ENCODE data around the gene DOCK8.
"Not testable (repeated sequence)": the region's sequence is repeated elsewhere in the genome, so short reads cannot be mapped to it uniquely, and the experiment has no call there.

Gene DOCK8

DNA sequence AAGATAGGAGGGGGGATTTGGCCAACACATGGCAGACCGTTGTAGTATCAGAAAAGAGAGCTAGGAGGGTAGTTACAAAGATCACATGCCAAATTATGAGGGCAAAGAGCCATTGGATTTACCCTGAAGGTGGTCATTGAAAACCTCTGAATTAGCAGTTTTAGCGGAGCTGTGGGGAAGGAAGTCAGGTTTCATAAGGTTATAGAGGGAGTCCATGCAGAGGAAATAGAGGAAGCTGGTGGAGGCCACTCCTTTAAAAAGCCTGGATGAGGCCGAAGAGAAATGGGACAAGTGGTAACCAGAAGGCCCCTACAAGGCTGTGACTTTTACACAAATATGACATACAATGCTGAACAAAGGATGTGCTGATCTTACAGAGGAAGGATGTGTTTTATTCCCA, 13.2 kb downstream of the DOCK8 start:
- no peak for DNase-seq

DNA sequence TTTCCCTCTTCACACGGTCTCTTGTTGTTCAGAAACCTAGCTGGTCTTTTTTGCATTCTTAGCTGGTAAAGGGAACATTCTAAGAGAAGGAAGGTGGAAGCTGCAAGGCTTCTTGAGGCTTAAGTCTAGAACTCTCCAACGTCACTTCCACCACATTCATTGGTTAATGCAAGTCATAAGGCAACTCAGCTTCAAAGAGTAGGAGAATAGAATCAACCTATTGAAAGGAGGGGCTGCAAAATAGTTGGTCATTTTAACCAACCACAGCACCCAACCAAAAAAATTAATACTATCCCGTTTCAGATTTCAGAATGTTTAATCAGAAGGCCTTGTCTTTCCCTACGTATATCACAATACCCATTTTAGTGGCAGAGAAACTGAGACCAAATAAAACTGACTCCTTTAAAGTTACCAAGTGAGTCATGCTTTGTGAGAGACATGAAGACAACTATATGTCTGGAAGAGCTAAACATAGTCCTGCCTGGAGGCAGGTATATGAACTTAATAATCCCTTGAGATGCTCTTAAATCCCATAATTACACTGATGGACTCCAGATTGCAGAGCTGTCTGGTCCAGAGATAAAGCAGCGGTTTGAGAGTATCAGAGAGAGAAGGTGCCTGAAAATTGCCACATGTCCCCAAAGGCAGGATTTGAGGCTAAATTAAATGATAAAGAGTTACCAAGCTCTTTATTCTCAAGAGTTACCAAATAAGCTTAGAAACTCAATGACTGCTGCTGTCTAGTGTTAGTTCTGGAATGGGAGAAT, 14.4 kb downstream of the DOCK8 start:
- DNase-seq, result no peak

GRCh38 chr9:231625-232024, 17.0 kb downstream of the DOCK8 start:
- not testable (repeated sequence) for DNase-seq

GRCh38 chr9:233708-234107, 19.0 kb downstream of the DOCK8 start:
- DNase-seq, result not testable (repeated sequence)

- no peak for DNase-seq
Observed at GRCh38 chr9:237141-237857, 22.6 kb downstream of the DOCK8 start.

GRCh38 chr9:237858-238345, 23.2 kb downstream of the DOCK8 start:
- no peak for DNase-seq

DNA sequence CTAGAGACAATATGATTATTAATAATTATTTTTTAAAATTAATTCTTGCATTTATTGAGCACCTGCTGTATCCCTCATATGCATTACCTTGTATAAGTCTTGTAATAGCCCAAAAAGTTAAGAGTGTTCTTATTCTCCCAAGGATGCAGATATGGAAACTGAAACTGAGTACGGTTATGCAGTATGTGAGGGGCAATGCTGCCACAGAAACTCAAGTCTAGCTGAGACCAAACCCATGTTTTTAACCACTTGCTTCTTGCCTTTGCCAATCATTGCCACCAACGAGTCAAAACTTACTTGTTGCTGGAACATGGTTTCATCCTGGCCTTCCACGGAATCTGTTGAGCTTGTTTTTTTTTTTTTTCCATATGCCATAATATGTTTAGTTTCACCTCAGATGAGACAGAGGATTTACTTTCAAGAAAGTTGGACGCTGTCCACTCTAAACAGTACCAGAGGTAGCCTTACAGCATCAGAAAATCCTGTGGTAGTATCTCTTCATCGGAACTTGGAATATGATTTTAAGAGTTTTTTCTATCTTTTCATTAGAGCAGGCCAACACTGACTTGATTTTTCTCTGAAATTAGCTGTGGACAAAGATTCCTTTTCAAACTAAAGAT, 27.9 kb downstream of the DOCK8 start:
- DNase-seq, result no peak

DNA sequence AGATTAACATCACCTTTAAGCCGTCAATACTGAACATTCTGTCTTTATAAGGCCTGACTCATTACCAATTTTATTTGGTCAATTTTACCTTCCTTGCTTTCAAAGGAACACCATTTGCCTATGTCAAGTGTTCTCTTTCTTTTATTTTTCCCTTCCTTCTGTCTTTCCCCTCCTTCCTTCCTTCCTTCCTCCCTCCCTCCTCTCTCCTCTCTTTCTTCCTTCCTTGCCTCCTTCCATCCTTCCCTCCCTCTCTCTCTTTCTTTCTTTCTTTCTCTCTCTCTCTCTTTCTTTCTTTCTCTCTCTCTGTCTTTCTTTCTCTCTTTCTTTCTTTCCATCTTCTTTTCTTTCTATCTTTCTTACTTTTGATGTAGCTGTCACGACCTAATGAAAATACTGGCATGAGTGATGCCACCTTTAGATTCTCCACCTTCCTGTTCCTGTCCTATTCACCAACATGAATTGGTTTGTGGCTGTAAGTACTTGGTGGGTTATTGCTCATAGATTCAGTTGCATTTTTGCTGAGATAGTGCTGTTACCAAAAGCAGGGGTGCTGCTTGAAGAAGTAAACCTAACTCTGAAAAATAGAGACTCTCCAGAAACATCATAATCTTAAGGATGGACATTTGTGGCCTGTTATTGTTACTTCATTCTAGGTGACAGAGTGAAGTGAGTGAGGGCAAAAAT, 33.8 kb downstream of the DOCK8 start:
- no peak for DNase-seq

DNA sequence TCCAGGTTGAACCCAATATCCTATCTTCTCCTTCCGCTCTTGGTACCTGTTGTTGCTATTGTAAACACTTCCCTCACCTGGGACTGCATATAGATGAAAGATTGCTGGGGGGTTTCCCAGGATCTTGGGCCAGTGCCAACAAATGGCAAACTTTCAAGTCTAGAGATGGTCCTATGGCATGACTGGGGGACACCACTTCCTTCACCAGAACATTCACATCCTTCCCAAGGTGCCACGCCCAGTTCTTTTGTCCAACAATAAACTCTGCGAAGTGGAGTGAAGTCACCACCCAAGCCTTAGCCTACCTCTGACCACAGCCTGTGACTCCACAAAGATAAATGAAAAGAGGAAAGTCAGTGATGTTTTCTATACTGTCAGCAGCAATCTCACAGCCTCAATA, 34.4 kb downstream of the DOCK8 start:
- DNase-seq, result no peak

DNA sequence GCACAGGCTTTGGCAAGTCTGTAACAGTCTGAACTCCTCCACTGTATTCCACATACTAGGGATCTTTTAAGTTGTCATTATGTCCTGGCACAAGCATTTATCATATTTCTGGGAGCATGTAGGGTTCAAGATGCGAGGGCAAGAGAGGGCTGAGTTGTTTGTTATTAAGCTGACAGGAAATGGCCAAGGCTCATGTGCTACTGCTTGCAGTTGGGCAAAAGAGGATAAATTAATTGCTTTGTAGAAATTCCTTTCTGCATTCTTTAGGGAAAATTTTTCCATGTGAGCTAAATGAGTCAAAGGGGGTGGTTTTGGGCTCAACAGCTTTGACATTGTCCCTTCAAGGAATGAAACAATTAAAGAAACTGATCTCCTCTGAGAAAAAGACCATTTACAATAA, 35.4 kb downstream of the DOCK8 start:
- no peak for DNase-seq

DNA sequence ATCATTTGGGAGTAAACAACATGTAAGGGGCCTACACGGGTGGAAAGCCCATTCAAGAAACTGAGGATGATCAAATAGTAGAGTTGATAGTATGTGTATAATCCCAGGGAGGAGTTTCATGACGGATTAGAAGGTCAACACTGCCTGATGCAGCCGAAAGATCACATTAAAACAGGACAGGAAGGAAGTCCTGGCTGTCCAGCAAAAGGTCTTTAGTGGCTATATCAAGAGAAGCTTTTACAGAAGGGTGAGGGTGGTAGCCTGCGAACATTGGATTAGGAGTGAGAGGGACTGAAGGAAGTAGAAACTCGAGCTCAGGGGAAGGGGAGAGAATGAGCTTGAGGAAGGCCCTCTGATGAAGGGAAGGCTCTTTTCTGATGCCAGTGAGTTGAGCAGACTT, 36.0 kb downstream of the DOCK8 start:
- no peak for DNase-seq

DNA sequence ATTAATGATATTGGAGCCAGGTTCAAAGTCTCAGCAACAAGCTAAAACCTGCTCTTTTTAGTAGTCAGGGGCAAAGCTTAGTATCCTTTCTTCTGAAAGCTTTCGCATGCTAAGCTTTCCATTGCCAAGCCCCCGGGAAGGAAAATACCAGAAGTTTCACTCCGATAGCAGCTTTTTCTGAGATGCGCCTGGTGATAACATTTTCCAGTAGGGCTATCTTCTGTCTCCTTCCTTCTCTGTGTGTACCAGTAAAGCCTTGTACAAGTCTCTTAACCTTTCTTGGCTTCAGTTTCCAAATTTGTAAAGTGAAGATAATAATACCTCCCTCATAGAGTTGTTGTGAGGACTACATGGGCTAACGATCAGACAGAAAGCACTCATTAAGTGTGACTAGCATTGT, 36.7 kb downstream of the DOCK8 start:
- DNase-seq, result no peak

- no peak for DNase-seq
Observed at GRCh38 chr9:253539-253938, 38.9 kb downstream of the DOCK8 start.

- DNase-seq, result no peak
Observed at GRCh38 chr9:254516-254915, 39.9 kb downstream of the DOCK8 start.

- no peak for DNase-seq
Observed at GRCh38 chr9:257957-258356, 43.3 kb downstream of the DOCK8 start.

DNA sequence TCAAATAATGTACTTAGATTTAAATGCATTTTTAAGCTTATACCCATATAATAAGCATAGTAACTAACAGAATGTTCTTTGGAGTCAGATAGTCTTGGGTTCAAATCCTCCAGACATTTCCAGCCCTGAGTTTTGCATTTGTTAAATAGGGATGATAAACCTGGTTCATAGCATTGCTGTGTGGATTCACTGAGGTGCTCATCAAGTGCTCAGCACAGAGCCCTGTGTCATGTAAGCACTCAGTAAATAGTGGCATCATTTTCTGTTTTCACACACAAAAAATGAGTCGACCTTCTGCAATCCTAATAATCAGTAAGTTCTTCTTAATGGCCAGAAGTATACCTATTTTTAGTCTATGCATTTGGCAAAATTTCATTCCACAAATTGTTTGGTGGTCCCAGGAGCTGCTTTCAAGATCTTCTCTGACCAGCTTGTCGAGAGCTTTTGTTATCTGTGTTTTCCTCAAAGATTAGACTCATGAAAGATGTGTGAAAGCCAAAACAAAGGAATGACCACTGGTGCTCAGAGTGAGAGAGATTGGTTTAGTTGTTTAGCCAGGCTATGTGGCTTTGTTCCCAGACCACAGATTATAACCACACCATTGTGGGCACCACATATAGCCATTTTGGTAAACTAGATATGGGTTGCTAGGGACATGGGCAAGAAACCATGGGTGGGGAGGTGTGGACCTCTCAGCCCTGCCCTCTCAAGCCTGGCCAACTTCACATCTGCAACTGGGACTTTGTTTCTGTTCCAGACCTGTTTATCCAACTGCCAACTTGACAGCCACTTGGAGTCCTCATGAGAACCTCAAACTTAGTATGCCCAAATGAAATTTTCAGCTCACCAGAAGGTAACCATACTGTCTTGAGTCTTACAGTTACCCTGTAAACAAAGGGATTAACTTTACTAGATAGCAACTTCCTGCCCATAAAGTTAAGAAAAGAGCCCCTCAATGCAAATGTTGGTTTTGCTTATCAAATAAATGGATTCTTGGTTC, 45.0 kb downstream of the DOCK8 start:
- DNase-seq, result no peak

DNA sequence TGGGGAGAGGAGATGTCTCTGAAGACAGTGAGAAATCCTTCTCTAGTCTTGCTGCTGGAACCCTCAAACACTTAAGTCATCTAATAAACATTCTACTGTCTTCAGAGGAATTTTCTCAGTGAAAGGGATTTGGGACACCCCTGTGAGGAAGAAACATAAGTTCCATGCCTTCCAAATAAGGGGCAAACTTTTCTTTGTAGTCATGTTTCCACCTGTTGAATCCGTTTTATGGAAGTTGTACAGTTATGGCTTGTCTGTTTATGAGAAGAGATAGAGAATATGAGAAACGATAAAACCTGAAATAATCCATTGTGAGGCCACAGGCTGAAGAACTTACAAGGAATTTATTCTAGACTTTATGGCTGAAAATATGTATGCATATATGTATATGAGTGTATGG, 49.6 kb downstream of the DOCK8 start:
- DNase-seq, result no peak

DNA sequence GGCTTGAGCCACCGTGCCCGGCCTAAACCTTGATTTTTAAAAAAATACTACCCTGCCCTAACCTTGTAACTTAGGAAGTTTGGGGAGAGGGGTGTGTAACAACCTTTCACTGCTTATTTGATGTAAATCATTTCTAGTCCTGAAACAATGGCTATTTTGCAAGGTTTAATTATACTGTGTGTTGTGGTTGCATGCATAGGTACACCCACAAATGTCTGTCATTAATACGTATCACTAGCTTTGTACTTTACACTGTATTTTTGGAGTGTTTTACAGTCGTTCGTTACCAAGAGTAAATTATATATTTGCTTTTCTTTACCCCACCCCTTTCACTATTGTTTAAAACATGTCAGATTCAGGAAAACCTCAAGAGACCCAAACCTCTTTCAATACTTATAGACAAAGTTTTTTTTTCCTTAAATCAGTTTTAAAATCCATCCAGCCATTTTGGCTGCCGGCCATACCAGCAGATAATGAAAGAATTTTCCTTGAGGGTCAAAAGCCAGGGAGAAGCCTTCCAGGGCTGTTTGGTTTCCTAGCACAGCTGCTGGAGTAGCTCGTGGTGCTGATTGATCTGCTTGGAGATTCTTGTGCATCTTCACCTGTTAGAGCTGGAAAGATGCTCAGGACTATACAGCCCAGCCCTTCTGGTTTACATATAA, 50.7 kb downstream of the DOCK8 start:
- DNase-seq, result no peak

DNA sequence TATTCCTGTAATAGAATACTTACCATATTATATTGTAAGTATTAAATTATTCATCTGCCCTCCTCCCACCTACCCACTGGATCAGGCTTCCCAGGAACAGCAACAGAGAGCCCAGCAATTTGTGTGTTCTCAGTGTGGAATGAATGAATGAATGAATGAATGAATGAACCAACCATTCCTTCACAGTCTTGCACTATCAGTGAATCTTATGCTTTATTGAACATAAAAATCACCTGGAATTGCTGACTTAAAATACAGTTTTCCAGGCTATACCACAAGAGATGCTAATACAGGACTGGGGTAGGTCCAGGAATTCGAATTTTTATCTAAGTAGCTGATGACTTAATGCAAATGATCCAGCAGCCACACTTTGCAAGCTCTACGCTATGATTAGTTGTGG, 51.6 kb downstream of the DOCK8 start:
- no peak for DNase-seq

GRCh38 chr9:268616-269015, 54.0 kb downstream of the DOCK8 start:
- DNase-seq, result no peak

DNA sequence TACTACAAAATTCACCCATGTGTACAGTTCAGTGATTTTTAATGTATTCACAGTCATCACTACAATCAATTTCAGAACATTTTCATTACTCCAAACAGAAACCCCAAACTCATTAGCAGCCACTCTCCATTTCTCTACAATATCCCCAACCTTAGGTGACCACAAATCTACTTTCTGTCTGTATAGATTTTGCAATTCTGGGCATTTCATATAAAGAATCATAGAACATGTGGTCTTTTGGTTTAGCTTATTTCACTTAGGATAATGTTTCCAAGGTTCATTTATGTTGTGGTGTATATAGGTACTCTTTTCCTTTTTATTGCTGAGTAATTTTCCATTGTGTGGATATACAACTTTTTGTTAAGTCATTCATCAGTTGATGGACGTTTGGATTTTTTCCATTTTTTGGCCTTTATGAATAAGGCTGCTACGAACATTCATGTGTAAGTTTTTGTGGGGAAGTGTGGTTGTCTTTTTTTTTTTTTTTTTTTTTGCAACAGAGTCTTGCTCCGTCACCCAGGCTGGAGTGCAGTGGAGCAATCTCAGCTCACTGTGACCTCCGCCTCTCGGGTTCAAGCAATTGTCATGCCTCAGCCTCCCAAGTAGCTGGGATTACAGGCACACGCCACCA, 54.5 kb downstream of the DOCK8 start:
- no peak for DNase-seq

Data from amniotic stem cell (primary cell).